SW480 (cell line): Measurements from ENCODE around the gene OR5H15.
A peak's percentile ranks its signal among the peaks of the same experiment; 100 is the strongest.
"Not testable (repeated sequence)": the region's sequence is repeated elsewhere in the genome, so short reads cannot be mapped to it uniquely, and the experiment has no call there.

Experiments used
- DNase-seq: peaks from one replicate; pipeline ENCODE4 v3.0.0-alpha.2; 2016; ENCODE audit warnings: low spot score

The OR5H15 gene

DNA sequence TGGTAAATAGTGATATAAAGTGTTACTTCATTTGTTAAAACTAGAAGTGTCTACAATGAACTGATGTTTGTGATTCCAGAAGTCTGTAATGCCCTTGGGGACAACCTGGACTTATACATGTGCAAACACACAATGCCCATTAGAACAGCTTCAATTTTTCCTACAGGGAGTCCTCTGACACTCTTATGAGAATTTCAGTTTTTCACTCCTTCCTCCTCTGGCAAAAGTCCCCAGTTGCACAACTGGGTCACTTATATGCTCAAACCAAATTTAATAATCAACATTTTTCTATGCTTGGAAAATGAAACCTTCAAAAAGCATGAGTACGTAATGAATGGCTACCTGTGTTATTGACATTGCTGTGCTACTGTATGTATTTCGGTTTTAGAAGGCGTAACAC is at the start of gene OR5H15:
OR5H15 (plus strand) TSS at position 301 of the 400 bp plus-strand sequence. CDS start 2,004 bp downstream, outside the sequence.
- no peak for DNase-seq

DNA sequence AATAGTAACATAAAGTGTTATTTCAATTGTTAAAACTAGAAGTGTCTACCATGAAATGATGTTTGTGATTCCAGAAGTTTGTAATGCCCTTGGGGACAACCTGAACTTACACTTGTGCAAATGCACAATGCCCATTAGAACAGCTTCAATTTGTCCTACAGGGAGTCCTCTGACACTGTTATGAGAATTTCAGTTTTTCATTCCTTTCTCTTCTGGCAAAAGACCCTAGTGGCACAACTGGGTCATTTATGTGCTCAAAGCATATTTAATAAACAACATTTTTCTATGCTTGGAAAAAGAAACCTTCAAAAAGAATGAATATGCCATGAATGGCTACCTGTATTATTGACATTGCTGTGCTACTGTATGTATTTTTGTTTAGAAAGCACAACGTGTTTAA is 36.1 kb upstream of the OR5H15 start, which contains the start of gene OR5H1:
OR5H1 (plus strand) TSS at position 301 of the 400 bp plus-strand sequence. CDS start 1,977 bp downstream, outside the sequence.
- DNase-seq: no peak

DNA sequence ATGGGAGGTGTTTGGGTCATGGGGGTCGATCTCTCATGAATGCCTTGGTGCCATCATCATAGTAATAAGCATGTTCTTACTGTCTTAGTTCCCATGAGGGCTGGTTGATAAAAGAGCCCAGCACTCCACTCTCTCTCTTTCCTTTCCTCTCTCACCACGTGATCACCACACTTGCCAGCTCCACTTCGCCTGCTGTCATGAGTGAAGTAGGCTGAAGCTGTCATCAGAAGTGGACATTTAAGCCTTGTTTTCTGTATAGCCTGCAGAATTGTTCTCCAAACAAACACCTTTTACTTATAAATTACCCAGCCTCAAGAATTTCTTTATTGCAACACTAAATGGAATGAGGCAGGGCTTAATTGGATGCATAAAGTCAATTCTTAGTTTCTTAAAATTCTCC is 29.9 kb upstream of the OR5H15 start:
- no peak for DNase-seq

DNA sequence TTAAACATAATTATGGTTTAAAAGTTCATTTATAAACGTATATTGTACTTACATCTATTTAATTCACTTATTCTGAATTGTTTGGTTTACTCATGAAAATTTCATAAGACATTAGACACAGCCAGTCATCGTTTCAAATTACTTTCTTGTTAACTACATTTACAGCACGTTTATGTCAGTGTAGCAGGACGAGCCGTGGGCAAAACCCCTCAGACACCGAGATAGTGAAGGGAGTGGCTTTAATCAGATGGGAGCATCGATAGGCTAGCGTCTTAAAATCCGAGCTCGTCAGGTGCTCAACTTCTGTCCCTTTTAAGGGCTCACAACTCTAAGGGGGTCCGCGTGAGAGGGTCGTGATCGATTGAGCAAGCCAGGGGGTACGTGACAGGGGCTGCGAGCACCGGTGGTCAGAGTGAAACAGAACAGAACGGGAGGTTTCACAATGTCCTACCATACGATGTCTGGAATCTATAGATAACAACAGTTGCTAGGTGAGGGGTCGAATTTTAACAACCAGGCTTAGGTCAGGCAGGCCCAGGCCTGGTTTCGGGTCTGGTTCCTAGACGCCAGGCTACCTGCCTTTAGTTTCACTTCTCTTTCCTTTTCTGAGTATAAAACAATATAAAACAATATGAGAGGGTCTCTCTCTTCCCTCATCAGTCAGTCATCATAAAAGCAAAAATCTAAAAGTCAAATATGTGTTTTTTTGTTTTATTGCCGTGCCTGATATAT is 28.5 kb upstream of the OR5H15 start:
- DNase-seq: not testable (repeated sequence)

DNA sequence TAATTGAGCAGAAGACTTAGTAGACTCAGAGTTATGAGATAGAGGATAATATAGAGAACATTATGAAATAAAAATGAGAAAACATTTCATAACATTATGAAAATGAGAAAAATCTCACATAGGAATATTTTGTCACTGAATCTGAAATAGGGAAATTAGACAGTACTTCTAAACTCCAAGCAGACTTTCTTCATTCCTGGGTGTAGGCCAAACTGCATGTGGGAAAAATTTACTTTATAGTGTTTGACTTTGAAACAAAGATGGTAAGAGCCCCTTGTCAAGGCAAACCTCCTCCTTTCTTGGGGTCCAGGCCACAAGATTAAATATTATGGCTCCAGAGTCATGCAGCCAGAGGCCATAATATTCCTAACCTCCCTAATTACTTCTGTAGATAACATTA is 26.0 kb upstream of the OR5H15 start:
- no peak for DNase-seq

DNA sequence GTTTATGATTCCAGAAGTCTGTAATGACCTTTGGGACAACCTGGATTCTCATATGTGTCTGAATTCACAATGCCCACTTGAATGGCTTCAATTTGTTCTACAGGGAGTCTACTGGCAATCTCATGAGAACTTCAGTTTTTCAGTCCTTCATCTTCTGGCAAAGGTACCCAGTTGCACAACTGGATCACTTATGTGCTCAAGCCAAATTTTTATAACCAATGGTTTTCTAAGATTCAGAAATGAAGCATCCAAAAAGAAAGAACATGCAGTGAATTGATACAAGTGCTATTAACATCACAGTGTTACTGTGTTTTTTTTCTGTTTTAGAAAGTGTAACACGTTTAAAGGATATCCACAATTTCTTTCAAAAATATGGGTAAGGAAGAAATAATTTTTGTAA is 19.3 kb upstream of the OR5H15 start, which contains the start of gene OR5H14:
OR5H14 (plus strand) TSS at position 301 of the 400 bp plus-strand sequence. CDS start 1,907 bp downstream, outside the sequence.
- no peak for DNase-seq

DNA sequence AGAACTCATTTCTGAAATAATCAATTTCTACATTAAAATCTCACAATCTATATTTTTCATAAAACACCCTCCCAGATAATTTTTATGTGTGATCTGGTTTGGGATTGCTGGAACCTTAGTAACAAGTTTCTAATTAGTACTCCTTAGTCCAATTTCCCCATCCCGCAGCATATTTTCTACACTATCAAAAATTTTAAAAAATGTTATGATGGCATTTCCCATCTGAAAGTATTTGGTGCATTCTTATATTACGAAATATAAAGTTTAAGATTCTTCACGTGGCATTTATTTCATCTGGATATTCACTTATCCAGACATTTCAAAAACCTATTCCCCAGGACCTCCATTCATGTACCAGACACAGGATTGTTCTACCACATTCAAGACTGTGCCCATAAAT is 17.7 kb upstream of the OR5H15 start:
- no peak for DNase-seq

DNA sequence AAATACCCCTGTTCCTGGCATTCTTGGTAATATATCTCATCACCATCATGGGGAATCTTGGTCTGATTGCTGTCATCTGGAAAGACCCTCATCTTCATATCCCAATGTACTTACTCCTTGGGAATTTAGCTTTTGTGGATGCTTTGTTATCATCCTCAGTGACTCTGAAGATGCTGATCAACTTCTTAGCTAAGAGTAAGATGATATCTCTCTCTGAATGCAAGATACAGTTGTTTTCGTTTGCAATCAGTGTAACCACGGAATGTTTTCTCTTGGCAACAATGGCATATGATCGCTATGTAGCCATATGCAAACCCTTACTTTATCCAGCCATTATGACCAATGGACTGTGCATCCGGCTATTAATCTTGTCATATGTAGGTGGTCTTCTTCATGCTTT is 17.0 kb upstream of the OR5H15 start:
- not testable (repeated sequence) for DNase-seq

DNA sequence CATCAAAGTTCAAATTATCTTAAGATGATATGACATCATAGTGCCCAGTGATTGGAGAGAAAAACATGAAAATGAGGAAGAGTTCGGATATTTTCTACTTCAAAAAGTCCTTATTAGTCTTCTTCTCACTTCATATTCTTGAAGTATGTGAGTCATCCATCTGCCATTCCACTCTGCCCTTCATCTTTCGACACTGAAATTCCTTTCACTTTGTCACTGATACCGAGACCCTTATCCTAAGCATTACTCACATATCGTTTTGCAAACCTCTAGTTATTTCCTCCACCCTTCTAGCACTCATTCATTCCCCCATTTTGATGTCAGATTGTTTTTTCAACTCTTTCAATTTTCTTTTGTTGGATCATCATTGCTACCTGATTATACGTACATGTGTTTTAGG is 15.3 kb upstream of the OR5H15 start:
- DNase-seq: no peak

DNA sequence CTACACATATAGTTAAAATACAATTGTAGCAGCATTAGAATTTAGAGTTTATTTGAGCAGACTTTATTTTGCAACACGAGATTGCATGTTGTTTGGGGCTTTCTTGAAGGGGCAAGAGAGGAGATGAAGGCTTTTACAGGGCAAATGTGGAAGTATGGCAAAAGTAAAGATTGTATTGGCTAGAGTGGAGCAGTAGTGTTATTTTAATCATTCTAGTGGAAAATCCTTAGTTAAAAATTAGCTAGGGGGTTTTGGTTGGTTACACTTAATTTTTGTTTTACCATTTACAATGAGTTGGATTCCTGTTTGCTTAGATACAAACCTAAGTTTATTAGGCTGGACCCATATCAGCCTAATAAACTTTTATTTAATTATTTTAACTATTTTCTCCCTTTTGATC is 4.6 kb downstream of the OR5H15 start:
- no peak for DNase-seq

DNA sequence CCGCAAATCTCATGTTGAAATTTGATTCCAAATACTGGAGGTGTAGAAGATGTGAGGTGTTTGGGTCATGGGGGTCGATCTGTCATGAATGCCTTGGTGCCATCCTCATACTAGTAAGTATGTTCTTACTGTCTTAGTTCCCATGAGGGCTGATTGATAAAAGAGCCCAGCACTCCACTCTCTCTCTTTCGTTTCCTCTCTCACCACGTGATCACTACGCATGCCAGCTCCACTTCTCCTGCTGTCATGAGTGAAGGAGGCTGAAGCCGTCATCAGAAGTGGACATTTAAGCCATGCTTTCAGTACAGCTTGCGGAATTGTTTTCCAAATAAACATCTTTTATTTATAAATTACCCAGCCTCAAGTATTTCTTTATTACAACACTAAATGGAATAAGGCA is 6.1 kb downstream of the OR5H15 start:
- no peak for DNase-seq

DNA sequence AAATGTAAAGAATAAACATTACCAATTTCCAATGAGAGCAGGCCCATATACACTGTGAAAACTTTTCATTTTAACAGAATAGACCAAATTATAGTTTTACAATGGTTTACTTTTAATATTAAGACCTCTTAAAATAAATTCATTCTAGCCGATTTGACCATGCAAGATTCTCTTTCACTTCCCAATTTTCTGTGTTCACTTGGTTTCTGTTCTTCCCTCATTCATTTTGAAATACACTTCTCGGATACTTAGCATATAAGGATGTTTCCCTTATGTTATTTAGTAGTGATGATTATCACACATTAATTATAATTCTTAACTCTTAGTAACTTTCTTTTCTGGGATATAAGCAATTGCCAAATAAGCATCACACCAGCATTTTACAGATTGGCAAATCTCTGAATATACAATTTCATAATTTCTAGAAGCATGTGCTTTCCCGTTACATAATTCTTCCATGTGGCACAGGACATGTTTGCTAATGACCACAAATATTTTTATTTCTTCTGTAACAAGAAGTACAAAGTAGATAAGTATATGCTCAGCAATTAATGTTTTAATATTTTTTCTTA is 13.9 kb downstream of the OR5H15 start:
- no peak for DNase-seq

DNA sequence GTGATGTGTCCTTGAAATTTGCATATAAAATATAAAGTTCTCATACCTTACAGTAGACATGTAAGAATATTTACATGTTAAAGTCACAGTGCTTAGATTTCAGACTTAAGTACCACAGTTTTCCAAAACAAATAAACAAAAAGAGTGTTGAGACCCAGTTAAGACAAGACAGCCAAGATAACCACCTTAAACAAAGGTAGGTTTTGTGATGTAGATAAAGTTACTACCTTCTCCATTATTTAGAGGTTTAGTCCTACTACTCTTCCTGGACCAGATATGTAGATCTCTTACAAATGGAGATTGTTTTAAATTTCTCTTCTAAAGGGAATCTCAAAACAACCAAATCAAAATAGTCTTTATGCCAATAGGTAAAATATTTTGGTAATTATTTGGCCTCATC is 15.7 kb downstream of the OR5H15 start:
- no peak for DNase-seq

DNA sequence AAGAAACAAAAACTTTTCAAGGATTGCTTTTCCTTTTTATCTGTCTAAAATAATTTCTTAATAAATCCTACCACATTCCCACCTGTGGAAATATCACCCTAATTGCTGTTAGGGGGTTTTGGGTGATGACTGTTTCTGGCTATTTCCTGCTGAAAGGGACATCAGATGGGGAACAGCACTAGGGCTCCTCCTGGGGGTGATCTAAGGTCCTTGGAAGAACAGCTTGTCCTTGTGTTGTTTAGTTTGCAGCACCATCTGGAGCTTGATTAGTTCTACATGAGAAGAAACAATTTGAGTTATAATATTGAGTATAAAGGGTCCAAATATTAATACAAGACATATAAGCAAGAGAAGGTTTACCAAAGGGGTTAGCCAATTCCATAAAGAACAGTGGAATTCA is 18.7 kb downstream of the OR5H15 start:
- no peak for DNase-seq

DNA sequence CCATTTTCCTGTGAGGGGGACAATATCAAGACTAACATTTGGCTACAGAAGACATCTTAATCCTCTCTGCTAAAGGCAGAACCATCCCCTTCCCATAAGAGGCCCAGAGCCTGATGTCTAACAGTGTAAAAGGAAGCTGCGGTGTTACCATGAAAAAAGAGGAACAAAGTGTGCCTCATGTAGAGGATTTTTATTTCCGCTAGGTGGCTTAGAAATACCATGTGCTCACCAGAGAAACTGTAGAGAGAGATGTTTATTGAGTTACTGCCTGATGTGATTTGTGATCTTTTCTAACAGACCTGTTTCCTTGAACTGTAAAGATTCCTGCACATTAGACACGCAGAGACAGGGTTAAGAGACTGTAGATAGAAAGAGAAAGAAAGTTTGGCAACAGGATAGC is 22.0 kb downstream of the OR5H15 start:
- peak; percentile 18 for DNase-seq

DNA sequence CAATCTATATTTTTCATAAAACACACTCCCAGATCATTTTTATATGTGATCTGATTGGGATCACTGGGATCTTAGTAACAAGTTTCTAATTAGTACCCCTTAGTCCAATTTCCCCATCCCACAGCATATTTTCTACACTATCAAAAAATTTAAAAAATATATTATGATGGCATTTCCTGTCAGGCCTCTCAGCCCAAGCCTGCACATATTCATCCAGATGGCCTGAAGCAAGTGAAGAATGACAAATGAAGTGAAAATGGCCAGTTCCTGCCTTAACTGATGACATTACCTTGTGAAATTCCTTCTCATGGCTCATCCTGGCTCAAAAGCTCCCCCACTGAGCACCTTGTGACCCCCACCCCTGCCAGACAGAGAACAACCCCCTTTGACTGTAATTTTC is 24.4 kb downstream of the OR5H15 start:
- not testable (repeated sequence) for DNase-seq

DNA sequence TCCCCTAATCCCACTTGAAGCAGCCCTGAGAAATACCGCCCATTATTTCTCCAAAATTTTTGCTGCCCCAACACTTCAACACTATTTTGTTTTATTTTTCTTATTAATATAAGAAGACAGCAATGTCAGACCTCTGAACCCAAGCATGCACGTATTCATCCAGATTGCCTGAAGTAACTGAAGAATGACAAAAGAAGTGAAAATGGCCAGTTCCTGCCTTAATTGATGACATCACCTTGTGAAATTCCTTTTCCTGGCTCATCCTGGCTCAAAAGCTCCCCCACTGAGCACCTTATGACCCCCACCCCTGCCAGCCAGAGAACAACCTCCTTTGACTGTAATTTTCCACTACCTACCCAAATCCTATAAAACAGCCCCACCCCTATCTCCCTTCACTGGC is 29.8 kb downstream of the OR5H15 start:
- not testable (repeated sequence) for DNase-seq

DNA sequence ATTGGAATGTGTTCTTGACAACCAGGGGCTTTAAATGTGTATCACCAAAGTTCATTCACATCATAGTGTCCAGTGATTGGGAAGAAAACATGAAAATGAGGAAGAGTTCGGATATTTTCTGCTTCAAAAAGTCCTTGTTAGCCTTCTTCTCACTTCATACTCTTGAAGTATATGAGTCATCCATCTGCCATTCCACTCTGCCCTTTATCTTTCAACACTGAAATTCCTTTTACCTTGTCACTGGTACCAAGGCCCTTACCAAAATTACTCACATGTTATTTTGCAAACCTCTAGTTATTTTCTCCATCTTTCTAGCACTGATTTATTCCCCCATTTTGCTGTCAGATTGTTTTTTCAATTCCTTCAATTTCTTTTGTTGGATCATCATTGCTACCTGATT is 32.5 kb downstream of the OR5H15 start:
- no peak for DNase-seq

DNA sequence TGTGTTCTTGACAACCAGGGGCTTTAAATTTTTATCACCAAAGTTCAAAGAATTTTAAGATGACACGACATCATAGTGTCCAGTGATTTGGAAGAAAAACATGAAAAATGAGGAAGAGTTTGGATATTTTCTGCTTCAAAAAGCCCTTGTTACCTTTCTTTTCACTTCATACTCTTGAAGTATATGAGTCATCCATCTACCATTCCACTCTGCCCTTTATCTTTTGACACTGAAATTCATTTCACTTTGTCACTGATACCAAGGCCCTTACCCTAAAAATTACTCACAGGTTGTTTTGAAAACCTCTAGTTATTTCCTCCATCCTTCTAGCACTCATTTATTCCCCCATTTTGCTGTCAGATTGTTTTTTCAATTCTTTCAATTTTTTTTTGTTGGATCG is 42.7 kb downstream of the OR5H15 start:
- DNase-seq: no peak

DNA sequence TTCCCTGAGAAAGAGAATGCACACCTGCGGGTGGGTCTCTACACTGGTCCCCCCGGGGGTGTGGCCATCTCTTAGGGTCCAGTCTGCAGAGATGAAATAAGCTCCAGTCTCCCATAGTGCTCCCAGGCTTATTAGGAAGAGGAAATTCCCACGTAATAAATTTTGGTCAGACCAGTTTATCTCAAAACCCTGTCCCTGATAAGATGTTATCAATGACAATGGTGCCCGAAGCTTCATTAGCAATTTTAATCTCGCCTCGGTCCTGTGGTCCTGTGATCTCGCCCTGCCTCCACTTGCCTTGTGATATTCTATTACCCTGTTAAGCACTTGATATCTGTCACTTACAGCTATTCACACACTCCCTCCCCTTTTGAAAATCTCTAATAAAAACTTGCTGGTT is 46.8 kb downstream of the OR5H15 start:
- DNase-seq: no peak

DNA sequence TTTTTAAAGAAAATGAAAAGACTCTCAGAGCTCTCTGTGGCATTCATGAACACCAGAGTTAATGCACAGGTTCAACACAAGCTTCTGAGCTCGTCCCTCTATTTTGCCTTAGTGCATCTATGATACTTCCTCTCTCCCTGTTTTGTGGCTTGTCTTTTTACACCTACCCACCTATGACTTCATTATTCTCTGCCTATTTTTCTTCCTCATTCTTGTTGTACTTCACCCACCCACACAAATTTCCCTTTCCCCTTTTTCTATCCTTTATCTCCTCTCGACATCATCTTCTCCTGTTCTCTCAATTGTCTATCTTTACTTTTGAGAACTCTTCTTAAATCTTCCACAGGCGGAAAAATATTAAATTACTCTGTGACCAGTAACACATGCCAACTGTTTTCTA is 48.6 kb downstream of the OR5H15 start:
- no peak for DNase-seq
